Stomach (tissue), 4 donors: Measurements from ENCODE around the gene LRRC4B.

ENCODE experiments used
- POLR2A ChIP-seq, 4 donors: fragments of 450-650 bp; IDR thresholded peaks; one replicate each; pipeline ENCODE4 v1.6.1; 2016; ENCODE audit warnings: antibody characterized with exemption in 4 of 4, control low read depth in 2 of 4, mild to moderate bottlenecking in 1 of 4, moderate library complexity in 1 of 4
- TF ChIP-seq, protein P1 (sequence below), 7 experiments: fragments of 450-650 bp in 4 of 7; fragments of 200-600 bp in 3 of 7; sonication (generic) in 3 of 7; IDR thresholded peaks; one replicate each; pipeline ENCODE4 v1.5.1; 2016 to 2019; ENCODE audit warnings: antibody characterized with exemption in 7 of 7, control low read depth in 2 of 7, mild to moderate bottlenecking in 1 of 7

DNA sequence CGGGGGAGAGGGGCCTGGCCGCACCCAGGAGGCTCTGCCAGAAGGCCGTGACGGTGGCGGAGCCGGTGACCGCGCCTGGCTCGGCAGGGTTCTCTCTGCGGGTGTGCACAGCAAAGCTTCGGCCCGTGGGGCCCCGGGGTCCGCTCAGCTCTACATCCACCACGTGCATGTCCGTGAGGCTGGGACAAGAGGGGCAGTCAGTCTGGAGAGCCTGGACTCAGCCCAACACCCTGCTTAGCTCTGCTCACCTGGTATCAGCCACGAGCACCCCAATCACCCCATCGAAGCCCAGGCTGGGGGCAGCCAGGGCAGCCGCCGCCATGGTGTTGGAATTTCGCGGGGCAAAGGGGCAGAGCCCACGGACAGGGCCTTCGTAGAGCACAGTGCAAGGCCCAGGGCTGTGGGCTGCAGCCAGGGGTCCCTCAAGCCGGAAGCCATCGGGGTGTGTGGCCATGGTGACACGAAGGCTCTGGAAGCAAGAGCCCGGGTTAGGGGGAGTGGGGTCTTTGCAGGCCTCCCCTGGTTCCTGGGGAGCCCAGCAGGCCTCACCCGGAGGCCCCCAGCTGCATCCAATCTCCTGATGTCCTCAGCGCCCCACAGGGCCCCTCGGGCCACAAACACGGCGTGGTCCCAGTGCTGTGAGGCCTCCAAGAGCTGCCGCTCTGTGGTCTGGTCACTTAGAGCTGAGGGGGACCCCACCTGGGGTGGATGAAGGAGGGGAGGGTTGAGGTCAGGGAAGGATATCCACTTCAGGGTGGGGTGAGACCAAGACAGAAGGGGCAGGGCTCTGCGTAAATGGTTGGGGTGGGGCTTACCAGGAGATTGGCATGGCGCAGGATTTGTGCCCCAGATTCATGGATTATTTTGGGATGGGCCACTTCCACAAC is 55.9 kb downstream of the LRRC4B start:
- TF ChIP-seq, protein P1, sequence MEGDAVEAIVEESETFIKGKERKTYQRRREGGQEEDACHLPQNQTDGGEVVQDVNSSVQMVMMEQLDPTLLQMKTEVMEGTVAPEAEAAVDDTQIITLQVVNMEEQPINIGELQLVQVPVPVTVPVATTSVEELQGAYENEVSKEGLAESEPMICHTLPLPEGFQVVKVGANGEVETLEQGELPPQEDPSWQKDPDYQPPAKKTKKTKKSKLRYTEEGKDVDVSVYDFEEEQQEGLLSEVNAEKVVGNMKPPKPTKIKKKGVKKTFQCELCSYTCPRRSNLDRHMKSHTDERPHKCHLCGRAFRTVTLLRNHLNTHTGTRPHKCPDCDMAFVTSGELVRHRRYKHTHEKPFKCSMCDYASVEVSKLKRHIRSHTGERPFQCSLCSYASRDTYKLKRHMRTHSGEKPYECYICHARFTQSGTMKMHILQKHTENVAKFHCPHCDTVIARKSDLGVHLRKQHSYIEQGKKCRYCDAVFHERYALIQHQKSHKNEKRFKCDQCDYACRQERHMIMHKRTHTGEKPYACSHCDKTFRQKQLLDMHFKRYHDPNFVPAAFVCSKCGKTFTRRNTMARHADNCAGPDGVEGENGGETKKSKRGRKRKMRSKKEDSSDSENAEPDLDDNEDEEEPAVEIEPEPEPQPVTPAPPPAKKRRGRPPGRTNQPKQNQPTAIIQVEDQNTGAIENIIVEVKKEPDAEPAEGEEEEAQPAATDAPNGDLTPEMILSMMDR (IDR thresholded peaks at IDR 0.05) = no peak
- no peak for TF ChIP-seq POLR2A (IDR thresholded peaks at IDR 0.05)
